CD4-positive, alpha-beta T cell treated with Interleukin-4 for 1 hour (primary cell): ENCODE data around the gene ESPNL.
"Not testable (repeated sequence)": the region's sequence is repeated elsewhere in the genome, so short reads cannot be mapped to it uniquely, and the experiment has no call there.

ENCODE experiments used
- DNase-seq, 2 donors: peaks; one replicate each; pipeline ENCODE4 v3.0.0-alpha.2; 2020 to 2022

ESPNL gene

GRCh38 chr2:238100821-238101771 is 956 bp downstream of the ESPNL start:
- DNase-seq = no peak

- DNase-seq = no peak
Observed at GRCh38 chr2:238101891-238102841, 2.0 kb downstream of the ESPNL start.

- DNase-seq = no peak
Observed at GRCh38 chr2:238102865-238103264, 2.7 kb downstream of the ESPNL start.

GRCh38 chr2:238103465-238104225 is 3.5 kb downstream of the ESPNL start:
- no peak for DNase-seq

- DNase-seq = no peak
Observed at GRCh38 chr2:238104226-238104690, 4.1 kb downstream of the ESPNL start.

GRCh38 chr2:238104691-238105371 is 4.7 kb downstream of the ESPNL start:
- DNase-seq = no peak

- DNase-seq = no peak
Observed at GRCh38 chr2:238105506-238106338, 5.6 kb downstream of the ESPNL start.

- DNase-seq = no peak
Observed at GRCh38 chr2:238106339-238106697, 6.2 kb downstream of the ESPNL start.

- no peak for DNase-seq
Observed at GRCh38 chr2:238106698-238107524, 6.8 kb downstream of the ESPNL start.

GRCh38 chr2:238107525-238108422 is 7.6 kb downstream of the ESPNL start:
- peak in 1 of 2 donors; percentile 70 for DNase-seq

GRCh38 chr2:238108423-238109183 is 8.5 kb downstream of the ESPNL start:
- peak in 1 of 2 donors; percentile 45 for DNase-seq

GRCh38 chr2:238113611-238114010 is 13.5 kb downstream of the ESPNL start:
- no peak for DNase-seq

- DNase-seq = no peak
Observed at GRCh38 chr2:238114331-238114841, 14.2 kb downstream of the ESPNL start.

GRCh38 chr2:238114851-238115660 is 14.9 kb downstream of the ESPNL start:
- no peak for DNase-seq

GRCh38 chr2:238115709-238116108 is 15.6 kb downstream of the ESPNL start:
- DNase-seq = not testable (repeated sequence)

GRCh38 chr2:238116298-238117198 is 16.4 kb downstream of the ESPNL start:
- DNase-seq = no peak
